ENCODE measurements around the gene DKC1.

DKC1 gene

DNA sequence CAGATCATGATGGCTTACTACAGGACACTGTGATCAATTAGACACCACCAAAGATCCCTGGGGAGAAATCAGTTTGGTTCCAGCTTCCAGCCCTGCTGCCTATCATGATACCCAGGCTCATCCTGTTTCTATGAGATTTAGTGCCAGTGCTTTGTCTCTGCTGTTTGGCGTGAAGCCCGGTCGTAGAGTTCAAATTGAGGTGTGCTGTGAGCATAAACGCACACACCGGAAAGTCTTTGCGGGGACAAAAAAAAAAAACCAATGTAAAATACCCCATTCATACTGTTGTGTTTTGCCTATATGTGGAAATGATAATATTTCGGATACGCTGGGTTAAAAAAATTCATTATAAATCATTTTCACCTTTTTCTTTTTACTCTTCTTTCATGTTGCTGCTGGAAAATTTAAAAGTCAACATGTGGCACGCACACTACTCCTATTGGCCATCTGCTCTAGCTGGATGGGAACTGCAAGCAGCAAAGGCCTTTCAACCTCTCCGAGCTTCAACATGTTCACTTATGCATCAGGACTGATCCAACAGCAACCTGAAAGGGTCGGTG is 607 bp upstream of the DKC1 start:
- peak overlapping the region; percentile 99 for H3K4me3 ChIP-seq (ENCODE audit: low read depth, low read length)
- H3K36me3 ChIP-seq (ENCODE audit: insufficient read depth, low read length), result peaks cover 19% of the 10 kb centered on the region; the same call in 1 of the 2 replicates
- peak overlapping the region; percentile 54 for H3K27ac ChIP-seq (ENCODE audit: low read depth, low read length)
- no peaks in the 10 kb centered on the region for H3K27me3 ChIP-seq (ENCODE audit: insufficient read depth, low read length)
- peaks cover 34% of the 10 kb centered on the region for H3K79me2 ChIP-seq (ENCODE audit: control insufficient read depth, insufficient read depth, low read length, unreplicated experiment)
- H2AFZ ChIP-seq (ENCODE audit: low read length, unreplicated experiment), result no peak overlapping the region
- peaks cover 11% of the 10 kb centered on the region for H3K4me1 ChIP-seq (ENCODE audit: control insufficient read depth, insufficient read depth, low read length, unreplicated experiment)

DNA sequence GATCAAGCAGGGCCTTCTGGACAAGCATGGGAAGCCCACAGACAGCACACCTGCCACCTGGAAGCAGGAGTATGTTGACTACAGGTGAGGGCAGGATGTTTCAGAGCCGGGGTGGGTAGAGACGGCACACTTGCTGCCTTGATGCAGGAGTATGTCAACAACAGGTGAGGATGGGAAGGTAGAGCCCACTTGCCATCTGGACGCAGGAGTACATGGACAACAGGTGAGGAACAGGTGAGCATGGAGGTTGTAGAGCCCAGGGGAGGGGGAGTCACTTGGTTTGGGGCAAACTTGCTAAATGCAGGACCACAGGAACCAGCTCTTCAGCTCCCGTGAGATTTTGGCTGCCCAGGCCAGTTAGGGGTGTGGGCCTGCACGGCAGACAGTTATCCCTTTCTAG is 12.0 kb downstream of the DKC1 start:
- H3K27me3 ChIP-seq (ENCODE audit: insufficient read depth, low read length), result no peaks in the 10 kb centered on the region
- H3K4me3 ChIP-seq (ENCODE audit: low read depth, low read length), result no peak overlapping the region
- H3K36me3 ChIP-seq (ENCODE audit: insufficient read depth, low read length), result peaks cover 8% of the 10 kb centered on the region; the same call in 1 of the 2 replicates
- H3K27ac ChIP-seq (ENCODE audit: low read depth, low read length), result no peak overlapping the region
- H3K79me2 ChIP-seq (ENCODE audit: control insufficient read depth, insufficient read depth, low read length, unreplicated experiment), result no peaks in the 10 kb centered on the region
- H2AFZ ChIP-seq (ENCODE audit: low read length, unreplicated experiment), result no peak overlapping the region
- peaks cover 8% of the 10 kb centered on the region for H3K4me1 ChIP-seq (ENCODE audit: control insufficient read depth, insufficient read depth, low read length, unreplicated experiment)

DNA sequence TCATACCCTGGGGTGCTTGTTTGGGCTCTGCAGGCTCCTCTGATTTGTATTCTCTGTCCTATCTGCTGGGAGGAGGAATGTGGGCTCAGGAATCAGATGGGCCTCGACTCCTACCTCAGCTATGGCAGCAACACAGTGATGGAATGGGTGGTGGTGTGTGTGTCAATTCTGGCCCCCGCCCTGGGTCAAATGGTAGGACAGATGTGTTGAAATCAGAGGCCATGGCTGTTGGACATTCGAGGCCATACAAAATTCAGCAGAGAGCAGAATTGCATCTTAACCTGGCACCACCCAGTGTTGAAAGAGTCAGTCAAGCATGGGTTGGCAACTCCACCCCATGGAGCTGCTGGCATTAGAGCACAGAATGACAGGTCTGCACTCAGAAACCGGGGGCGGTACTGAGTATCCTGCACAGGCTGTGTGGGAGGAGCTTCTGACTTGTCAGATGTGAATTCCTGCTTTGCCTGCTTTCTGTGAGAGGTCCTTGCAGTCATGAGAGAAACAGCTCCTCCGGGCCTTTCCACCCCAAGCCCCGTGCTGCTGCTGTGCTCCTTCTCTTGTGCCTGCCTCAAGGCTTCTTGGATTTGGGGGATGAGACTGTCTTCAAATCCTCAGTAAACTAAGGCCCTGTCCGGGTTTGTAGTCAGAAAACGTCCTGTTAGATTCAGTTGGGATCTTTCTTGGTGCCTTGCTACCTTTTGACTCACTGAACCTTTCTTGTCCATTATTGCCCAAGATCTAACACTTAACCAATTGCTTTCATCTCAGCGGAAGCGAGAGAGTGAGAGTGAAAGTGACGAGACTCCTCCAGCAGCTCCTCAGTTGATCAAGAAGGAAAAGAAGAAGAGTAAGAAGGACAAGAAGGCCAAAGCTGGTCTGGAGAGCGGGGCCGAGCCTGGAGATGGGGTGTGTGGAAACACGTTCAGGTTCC is 13.0 kb downstream of the DKC1 start:
- Histone ChIP-seq H3K36me3 (ENCODE audit: insufficient read depth, low read length) (peaks cover 5% of the 10 kb centered on the region; the same call in 1 of the 2 replicates), H3K27me3 (ENCODE audit: insufficient read depth, low read length) (no peaks in the 10 kb centered on the region), H2AFZ (ENCODE audit: low read length, unreplicated experiment) (no peak overlapping the region), H3K27ac (ENCODE audit: low read depth, low read length) (no peak overlapping the region), H3K4me1 (ENCODE audit: control insufficient read depth, insufficient read depth, low read length, unreplicated experiment) (peaks cover 8% of the 10 kb centered on the region), H3K4me3 (ENCODE audit: low read depth, low read length) (no peak overlapping the region), H3K79me2 (ENCODE audit: control insufficient read depth, insufficient read depth, low read length, unreplicated experiment) (no peaks in the 10 kb centered on the region)

DNA sequence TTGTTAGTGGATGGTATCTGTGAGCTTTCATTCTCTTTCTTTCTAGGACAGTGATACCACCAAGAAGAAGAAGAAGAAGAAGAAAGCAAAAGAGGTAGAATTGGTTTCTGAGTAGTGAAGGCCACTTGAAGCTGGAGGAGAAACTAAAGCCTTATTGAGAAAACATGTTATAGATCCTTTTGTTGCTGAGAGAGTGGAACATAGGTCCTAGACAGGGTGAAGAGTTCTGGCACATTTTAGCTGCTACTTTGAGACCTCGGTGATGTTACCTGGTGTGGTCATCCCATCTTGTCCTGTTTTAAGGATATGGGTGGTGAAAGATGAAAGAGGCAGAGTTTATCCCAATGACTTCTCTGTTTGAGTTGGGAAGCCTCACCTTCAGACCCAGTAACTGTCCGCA is 14.1 kb downstream of the DKC1 start:
- Histone ChIP-seq H3K27ac (ENCODE audit: low read depth, low read length) (no peak overlapping the region), H3K27me3 (ENCODE audit: insufficient read depth, low read length) (no peaks in the 10 kb centered on the region), H3K4me3 (ENCODE audit: low read depth, low read length) (no peak overlapping the region), H3K36me3 (ENCODE audit: insufficient read depth, low read length) (0 out of 2 replicates have a peak, but pooled peaks cover 4% of the 10 kb centered on the region), H3K79me2 (ENCODE audit: control insufficient read depth, insufficient read depth, low read length, unreplicated experiment) (no peaks in the 10 kb centered on the region), H2AFZ (ENCODE audit: low read length, unreplicated experiment) (no peak overlapping the region), H3K4me1 (ENCODE audit: control insufficient read depth, insufficient read depth, low read length, unreplicated experiment) (peaks cover 8% of the 10 kb centered on the region)

DNA sequence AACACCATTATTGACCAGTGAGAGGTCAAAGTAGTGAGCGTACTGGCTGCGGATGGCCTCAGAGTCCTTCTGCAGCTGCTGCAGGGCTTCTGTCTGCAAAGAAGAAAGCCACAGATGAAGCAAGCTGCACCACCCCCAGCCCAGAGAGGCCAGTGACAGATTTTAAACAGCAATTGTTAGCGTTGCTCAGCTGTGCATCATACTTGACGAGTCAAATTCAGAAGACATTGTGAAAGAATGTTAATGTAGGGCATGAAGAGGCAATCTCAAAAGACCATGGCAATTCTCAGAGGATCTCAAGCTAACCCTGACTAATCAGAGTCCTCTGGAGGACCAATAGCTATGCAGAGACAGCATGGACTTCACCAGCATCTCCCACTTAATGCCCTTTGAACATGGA is 16.6 kb downstream of the DKC1 start:
- Histone ChIP-seq H3K27me3 (ENCODE audit: insufficient read depth, low read length) (no peaks in the 10 kb centered on the region), H3K4me3 (ENCODE audit: low read depth, low read length) (no peak overlapping the region), H3K4me1 (ENCODE audit: control insufficient read depth, insufficient read depth, low read length, unreplicated experiment) (peaks cover 13% of the 10 kb centered on the region), H3K79me2 (ENCODE audit: control insufficient read depth, insufficient read depth, low read length, unreplicated experiment) (no peaks in the 10 kb centered on the region), H2AFZ (ENCODE audit: low read length, unreplicated experiment) (no peak overlapping the region), H3K36me3 (ENCODE audit: insufficient read depth, low read length) (no peaks in the 10 kb centered on the region), H3K27ac (ENCODE audit: low read depth, low read length) (no peak overlapping the region)

DNA sequence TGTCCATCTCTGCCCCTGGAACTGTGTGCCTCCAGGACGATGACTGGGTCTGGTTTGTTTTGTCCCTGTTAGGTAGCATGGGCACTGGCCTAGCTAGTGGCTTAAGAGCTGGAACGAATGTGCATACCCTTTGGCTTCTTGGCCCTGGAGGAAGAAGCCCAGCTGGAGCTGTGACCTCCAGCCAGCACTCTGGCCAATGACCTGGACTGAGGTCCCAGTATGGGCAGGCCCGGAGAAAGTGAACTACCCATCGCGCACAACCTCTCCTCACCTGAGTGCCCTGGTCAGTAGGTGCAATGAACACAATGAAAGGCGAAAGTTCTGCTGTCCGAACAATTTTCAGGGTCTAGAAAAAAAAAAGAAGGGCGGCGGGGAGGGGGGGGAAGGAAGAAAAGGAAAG is 18.3 kb downstream of the DKC1 start:
- no peaks in the 10 kb centered on the region for H3K27me3 ChIP-seq (ENCODE audit: insufficient read depth, low read length)
- H2AFZ ChIP-seq (ENCODE audit: low read length, unreplicated experiment), result no peak overlapping the region
- H3K27ac ChIP-seq (ENCODE audit: low read depth, low read length), result no peak overlapping the region
- H3K36me3 ChIP-seq (ENCODE audit: insufficient read depth, low read length), result no peaks in the 10 kb centered on the region
- peaks cover 13% of the 10 kb centered on the region for H3K4me1 ChIP-seq (ENCODE audit: control insufficient read depth, insufficient read depth, low read length, unreplicated experiment)
- no peaks in the 10 kb centered on the region for H3K79me2 ChIP-seq (ENCODE audit: control insufficient read depth, insufficient read depth, low read length, unreplicated experiment)
- H3K4me3 ChIP-seq (ENCODE audit: low read depth, low read length), result no peak overlapping the region

DNA sequence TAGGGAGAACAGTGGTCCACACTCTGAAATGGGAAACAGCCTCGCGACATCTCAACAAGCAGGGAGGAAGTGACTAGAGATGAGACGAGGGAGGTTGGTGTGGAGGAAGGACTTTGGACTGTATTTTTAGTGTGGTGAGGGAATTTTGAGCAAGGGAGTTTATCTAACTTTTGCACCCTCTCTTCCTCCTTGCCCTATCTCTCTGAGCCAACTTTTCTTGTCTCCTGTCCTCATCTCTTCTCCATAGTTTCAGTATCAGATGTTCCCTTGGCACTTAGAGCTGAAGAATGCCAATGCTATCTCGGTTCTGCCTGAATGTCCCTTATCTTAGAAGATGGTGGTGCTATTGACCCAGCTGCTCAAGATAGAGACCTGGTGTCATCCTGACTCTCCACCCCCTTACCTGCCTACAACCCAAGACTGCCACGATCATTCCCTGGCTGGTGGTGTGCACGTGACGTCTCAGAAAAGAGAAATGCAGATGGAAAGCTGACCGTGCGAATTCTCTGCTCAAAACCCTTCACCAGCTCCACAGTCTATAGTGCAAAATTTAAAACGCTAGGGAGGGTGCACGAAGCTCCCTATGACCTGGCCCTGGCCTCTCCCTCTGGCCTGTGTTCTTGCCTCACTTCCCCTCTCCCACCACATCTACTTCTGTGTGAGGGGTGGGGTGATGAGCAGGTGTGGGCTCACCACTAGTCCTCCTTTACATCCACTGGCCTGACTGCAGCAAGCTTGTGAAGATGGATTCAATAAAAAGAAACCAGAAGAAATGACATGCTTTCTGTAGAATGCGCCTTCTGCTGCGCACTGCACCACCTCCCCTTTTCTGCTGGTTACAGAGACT is 21.7 kb downstream of the DKC1 start:
- no peaks in the 10 kb centered on the region for H3K27me3 ChIP-seq (ENCODE audit: insufficient read depth, low read length)
- no peaks in the 10 kb centered on the region for H3K36me3 ChIP-seq (ENCODE audit: insufficient read depth, low read length)
- no peak overlapping the region for H3K27ac ChIP-seq (ENCODE audit: low read depth, low read length)
- no peak overlapping the region for H2AFZ ChIP-seq (ENCODE audit: low read length, unreplicated experiment)
- no peak overlapping the region for H3K4me3 ChIP-seq (ENCODE audit: low read depth, low read length)
- peaks cover 5% of the 10 kb centered on the region for H3K4me1 ChIP-seq (ENCODE audit: control insufficient read depth, insufficient read depth, low read length, unreplicated experiment)
- H3K79me2 ChIP-seq (ENCODE audit: control insufficient read depth, insufficient read depth, low read length, unreplicated experiment), result no peaks in the 10 kb centered on the region

DNA sequence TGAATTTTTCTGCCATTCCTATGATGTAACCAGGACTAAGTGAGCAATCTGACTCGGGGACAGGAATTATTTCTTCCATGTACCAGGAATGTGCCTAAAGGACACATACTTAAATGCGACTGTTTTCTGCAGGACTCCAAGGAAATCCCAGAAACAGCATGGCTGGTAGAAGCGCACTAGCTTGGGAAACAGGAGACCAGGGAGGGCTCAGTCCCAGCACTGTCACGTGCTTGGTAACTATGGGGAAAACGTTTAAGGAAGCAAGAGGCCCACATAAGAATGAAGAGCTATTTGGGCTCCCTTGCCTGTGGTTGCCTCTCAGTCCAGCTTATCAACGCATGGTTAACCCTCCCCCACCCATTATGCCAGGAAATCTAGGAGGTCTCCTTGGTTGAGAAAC is 23.1 kb downstream of the DKC1 start:
- no peaks in the 10 kb centered on the region for H3K36me3 ChIP-seq (ENCODE audit: insufficient read depth, low read length)
- H3K27ac ChIP-seq (ENCODE audit: low read depth, low read length), result no peak overlapping the region
- H3K4me1 ChIP-seq (ENCODE audit: control insufficient read depth, insufficient read depth, low read length, unreplicated experiment), result peaks cover 5% of the 10 kb centered on the region
- H3K27me3 ChIP-seq (ENCODE audit: insufficient read depth, low read length), result no peaks in the 10 kb centered on the region
- no peaks in the 10 kb centered on the region for H3K79me2 ChIP-seq (ENCODE audit: control insufficient read depth, insufficient read depth, low read length, unreplicated experiment)
- no peak overlapping the region for H2AFZ ChIP-seq (ENCODE audit: low read length, unreplicated experiment)
- no peak overlapping the region for H3K4me3 ChIP-seq (ENCODE audit: low read depth, low read length)

DNA sequence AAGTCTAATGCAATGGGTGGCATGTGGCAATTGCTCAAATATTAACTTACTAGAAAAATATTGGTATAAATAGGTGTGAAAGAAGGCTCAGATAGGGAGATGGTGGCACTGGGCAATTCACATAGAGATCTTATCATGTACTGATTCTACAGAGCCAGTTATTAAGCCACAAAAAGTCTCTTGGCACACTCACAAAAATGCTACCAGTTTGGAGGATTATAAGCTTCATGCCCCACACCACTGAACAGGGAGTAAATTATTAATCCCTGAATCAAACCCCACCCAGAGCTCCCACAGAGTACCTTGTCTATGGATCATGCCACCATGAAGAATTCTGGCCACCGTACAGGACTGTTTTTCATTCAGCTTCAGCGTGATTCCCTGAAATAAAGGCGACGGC is 28.8 kb downstream of the DKC1 start:
- Histone ChIP-seq H3K27me3 (ENCODE audit: insufficient read depth, low read length) (no peaks in the 10 kb centered on the region), H3K79me2 (ENCODE audit: control insufficient read depth, insufficient read depth, low read length, unreplicated experiment) (no peaks in the 10 kb centered on the region), H2AFZ (ENCODE audit: low read length, unreplicated experiment) (no peak overlapping the region), H3K4me1 (ENCODE audit: control insufficient read depth, insufficient read depth, low read length, unreplicated experiment) (no peaks in the 10 kb centered on the region), H3K36me3 (ENCODE audit: insufficient read depth, low read length) (no peaks in the 10 kb centered on the region), H3K27ac (ENCODE audit: low read depth, low read length) (no peak overlapping the region), H3K4me3 (ENCODE audit: low read depth, low read length) (no peak overlapping the region)

DNA sequence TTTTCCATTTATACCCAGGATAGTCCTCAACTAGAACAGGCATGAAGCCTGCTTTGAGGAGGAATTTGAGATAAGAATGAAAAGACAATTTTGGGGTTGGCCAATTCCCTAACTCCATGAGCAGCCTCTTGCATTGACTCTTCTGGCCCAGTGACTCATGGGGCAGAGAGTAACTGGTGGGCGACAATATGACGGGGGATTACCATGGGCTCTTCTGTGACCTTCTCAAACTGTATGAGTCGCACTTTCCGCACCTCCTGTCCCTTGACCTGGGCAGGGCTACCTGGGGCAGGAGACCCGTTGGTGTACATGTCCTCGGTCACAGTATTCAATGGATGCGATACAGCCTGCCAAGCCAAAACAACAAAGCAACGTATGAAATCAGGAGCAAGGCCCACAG is 29.3 kb downstream of the DKC1 start:
- H3K4me1 ChIP-seq (ENCODE audit: control insufficient read depth, insufficient read depth, low read length, unreplicated experiment), result peaks cover 4% of the 10 kb centered on the region
- no peak overlapping the region for H2AFZ ChIP-seq (ENCODE audit: low read length, unreplicated experiment)
- no peak overlapping the region for H3K4me3 ChIP-seq (ENCODE audit: low read depth, low read length)
- no peak overlapping the region for H3K27ac ChIP-seq (ENCODE audit: low read depth, low read length)
- no peaks in the 10 kb centered on the region for H3K79me2 ChIP-seq (ENCODE audit: control insufficient read depth, insufficient read depth, low read length, unreplicated experiment)
- H3K27me3 ChIP-seq (ENCODE audit: insufficient read depth, low read length), result no peaks in the 10 kb centered on the region
- H3K36me3 ChIP-seq (ENCODE audit: insufficient read depth, low read length), result no peaks in the 10 kb centered on the region

Measured in ACC112 (cell line).